Midbrain (tissue), 1 donor: ENCODE measurements around the gene TOR4A.
A peak's percentile ranks its signal among the peaks of the same experiment; 100 is the strongest.
"Not testable (repeated sequence)": the region's sequence is repeated elsewhere in the genome, so short reads cannot be mapped to it uniquely, and the experiment has no call there.

ENCODE experiments used
- DNase-seq: peaks from one replicate; lab custom pipeline; 2025; lab: John Stamatoyannopoulos, UW

The TOR4A gene

GRCh38 chr9:137317718-137318511 is 40.4 kb downstream of the TOR4A start:
- no peak for DNase-seq

- DNase-seq: no peak
Measured at GRCh38 chr9:137318602-137319001, 41.1 kb downstream of the TOR4A start.

GRCh38 chr9:137319011-137319738 is 41.6 kb downstream of the TOR4A start:
- peak; percentile 78 for DNase-seq

- DNase-seq: no peak
Measured at GRCh38 chr9:137319739-137320551, 42.4 kb downstream of the TOR4A start.

GRCh38 chr9:137320555-137321384 is 43.2 kb downstream of the TOR4A start:
- no peak for DNase-seq

- DNase-seq: no peak
Measured at GRCh38 chr9:137321726-137322361, 44.3 kb downstream of the TOR4A start.

- DNase-seq: no peak
Measured at GRCh38 chr9:137323531-137324331, 46.2 kb downstream of the TOR4A start.

- DNase-seq: no peak
Measured at GRCh38 chr9:137325124-137325523, 47.6 kb downstream of the TOR4A start.

GRCh38 chr9:137325799-137326198 is 48.3 kb downstream of the TOR4A start:
- DNase-seq: no peak

GRCh38 chr9:137326445-137327065 is 49.0 kb downstream of the TOR4A start:
- DNase-seq: no peak

- DNase-seq: not testable (repeated sequence)
Measured at GRCh38 chr9:137327641-137328550, 50.4 kb downstream of the TOR4A start.

GRCh38 chr9:137329590-137329989 is 52.1 kb downstream of the TOR4A start:
- not testable (repeated sequence) for DNase-seq

- no peak for DNase-seq
Measured at GRCh38 chr9:137330689-137331088, 53.2 kb downstream of the TOR4A start.

- DNase-seq: no peak
Measured at GRCh38 chr9:137331929-137332328, 54.4 kb downstream of the TOR4A start.
